GM19452 (cell line): ENCODE results near the gene OMD.

Source experiments
- ATAC-seq: cut with Tn5 transposase; IDR thresholded peaks from one replicate; pipeline ENCODE4 v1.9.1; 2021; ENCODE audit not compliant: unreplicated experiment

Gene OMD, protein sequence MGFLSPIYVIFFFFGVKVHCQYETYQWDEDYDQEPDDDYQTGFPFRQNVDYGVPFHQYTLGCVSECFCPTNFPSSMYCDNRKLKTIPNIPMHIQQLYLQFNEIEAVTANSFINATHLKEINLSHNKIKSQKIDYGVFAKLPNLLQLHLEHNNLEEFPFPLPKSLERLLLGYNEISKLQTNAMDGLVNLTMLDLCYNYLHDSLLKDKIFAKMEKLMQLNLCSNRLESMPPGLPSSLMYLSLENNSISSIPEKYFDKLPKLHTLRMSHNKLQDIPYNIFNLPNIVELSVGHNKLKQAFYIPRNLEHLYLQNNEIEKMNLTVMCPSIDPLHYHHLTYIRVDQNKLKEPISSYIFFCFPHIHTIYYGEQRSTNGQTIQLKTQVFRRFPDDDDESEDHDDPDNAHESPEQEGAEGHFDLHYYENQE

GRCh38 chr9:92424340-92424739, at the start of gene OMD:
TSS of gene OMD (minus strand) at chr9:92424471. CDS start at chr9:92417558, 6,913 bp downstream.
- no peak for ATAC-seq

DNA sequence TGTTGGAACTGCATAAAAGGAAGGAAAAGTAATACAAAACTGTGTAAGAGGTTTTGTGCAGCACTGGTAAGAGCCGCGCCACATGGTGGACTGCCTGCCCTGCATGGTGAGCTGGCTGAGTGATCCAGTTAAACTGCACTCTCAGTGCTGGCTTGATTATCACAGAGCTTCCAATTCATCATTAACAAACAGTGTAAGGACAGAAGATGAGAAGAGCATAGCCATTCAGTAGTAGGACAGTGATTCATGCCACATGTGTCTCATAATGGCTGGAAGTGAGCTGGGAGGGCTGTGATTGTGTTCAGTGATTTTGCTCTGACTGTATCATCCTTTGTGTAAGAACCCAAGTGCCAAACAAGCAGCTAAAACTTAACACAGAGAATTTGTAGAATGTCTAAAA, 43.9 kb upstream of the OMD start:
- ATAC-seq: no peak

- ATAC-seq: no peak
Observed at GRCh38 chr9:92467511-92467910, 43.2 kb upstream of the OMD start.

- ATAC-seq: no peak
Observed at GRCh38 chr9:92467041-92467440, 42.8 kb upstream of the OMD start.

- ATAC-seq: no peak
Observed at GRCh38 chr9:92463984-92464383, 39.7 kb upstream of the OMD start.

DNA sequence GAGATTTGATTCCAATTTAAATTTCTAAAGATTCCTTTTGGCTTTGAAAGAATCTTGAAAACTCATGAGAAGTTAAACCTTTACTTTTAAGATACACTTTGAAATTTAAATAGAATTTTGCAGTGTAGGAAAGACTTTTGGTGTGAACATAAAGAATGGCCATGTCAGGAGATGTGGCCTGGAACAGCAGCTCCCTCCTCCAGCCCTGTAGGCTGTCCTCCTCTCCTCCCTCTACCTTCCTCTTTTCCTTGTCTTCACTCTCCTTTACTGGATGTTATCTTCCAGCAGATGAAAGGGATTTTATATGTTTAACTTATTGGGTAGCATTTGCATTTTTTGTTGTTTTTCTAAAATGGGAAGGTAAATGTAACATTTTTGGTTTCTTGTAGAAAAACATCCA, 39.1 kb upstream of the OMD start:
- no peak for ATAC-seq

GRCh38 chr9:92457576-92457975, 33.3 kb upstream of the OMD start:
- ATAC-seq: no peak

GRCh38 chr9:92455217-92455616, 30.9 kb upstream of the OMD start:
- ATAC-seq: no peak

- no peak for ATAC-seq
Observed at GRCh38 chr9:92446536-92446935, 22.3 kb upstream of the OMD start.

- ATAC-seq: no peak
Observed at GRCh38 chr9:92444841-92445240, 20.6 kb upstream of the OMD start.

- no peak for ATAC-seq
Observed at GRCh38 chr9:92440751-92441046, 16.4 kb upstream of the OMD start.

DNA sequence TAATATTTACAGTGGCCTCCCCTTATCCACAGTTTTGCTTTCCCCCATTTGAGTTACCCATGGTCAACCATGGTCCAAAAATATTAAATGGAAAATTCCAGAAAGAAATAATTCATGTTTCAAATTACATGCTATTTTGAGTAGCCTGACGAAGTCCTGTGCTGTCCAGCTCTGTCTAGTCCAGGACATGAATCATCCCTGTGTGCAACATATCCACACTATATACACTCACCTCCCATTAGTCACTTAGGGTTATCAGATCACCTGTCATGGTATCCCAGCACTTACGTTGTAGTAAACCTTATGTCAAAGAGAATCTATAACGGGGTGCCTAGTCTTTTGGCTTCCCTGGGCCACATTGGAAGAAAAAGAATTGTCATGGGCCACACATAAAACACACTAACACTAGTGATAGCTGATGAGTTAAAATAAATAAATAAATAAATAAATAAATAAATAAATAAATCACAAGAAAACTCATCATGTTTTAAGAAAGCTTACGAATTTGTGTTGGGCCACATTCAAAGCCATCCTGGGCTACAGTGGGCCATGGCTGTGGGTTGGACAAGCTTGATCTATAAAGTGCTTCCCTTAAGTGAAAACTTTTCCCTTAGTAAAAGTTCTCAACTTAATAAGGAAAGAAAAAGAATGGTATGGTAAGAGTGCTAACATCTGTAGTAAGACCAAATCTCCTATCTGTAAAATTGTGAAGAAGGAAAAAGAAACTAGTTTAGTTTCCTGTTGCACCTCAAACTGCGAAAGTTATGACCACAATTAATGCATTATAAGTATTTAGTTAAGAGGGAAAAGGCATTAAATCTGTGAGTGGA, 15.9 kb upstream of the OMD start:
- no peak for ATAC-seq

DNA sequence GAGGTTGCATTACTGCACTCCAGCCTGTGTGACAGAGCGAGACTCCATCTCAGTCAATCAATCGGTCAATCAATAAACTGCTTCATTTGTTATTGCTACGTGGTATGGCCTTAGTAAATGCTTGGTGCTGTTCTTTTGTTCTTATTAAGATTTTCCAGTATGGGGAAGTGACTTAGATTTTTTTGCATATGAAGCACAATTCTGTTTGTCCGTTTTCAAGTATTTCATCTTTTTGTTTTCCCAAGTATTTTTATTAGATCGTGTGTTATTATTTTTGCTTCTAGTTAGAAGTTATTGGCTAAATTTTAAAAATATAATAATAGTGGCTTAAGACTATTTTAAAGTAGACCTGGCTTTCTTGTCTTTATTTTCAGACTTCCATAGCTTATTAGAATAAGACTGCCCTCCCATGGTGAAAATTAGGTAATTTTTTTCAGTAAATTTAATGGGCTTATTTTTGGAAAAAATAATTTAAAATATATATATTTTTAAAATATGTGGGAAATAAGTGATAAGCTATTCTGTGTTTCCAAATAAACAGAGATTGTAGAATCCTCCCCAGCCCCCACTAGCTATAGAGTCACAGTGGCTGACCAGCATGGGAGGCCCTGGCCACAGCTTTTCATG, 14.7 kb upstream of the OMD start:
- no peak for ATAC-seq

GRCh38 chr9:92435263-92435662, 11.0 kb upstream of the OMD start:
- ATAC-seq: no peak

GRCh38 chr9:92432972-92433548, 8.8 kb upstream of the OMD start:
- no peak for ATAC-seq

GRCh38 chr9:92432350-92432749, 8.1 kb upstream of the OMD start:
- ATAC-seq: no peak

DNA sequence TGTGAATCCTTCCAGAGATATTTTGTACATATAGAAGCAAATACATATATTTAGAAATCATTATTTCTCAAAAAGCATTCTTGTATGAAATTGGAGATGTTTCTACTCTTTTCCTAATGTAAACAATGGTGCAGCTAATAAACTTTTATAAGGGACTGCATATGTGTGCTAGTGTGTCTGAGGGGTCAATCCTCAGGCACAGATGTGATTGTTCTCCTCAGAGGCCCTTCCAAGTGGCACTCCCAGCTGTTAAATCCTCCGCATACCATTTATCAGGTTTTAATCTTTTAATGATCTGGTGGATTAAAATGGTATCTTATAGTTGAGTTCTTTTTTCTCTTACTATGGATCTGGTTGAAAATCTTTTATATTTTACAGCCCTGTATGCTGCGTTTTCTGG, 5.6 kb upstream of the OMD start:
- ATAC-seq: no peak

GRCh38 chr9:92426501-92427145, 2.4 kb upstream of the OMD start:
- ATAC-seq: no peak

DNA sequence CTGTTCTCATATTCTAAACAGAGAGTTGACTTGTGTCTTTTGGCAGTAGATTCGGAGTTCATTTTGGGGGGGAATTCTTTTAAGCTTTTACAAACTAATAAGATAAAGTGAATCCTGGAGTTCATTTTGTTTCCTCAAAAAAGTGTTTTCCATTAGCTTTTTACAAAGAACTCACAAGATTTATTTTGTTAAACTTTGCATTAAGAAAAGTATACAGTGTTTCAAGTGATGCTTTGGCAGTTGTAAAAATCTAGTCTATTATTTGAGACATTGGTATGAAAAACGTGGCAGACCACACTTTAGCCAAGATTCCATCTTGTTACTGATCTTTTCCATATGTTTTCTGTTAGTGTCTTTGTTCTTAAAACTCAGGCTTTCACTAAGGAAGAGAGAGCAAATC, 1.2 kb upstream of the OMD start:
- ATAC-seq: no peak

- ATAC-seq: no peak
Observed at GRCh38 chr9:92423612-92424011, 659 bp downstream of the OMD start.
